ENCODE results near the gene CUL9. TPM values are rescaled to one million over a fixed set of nuclear protein-coding genes. Genes with fewer than 3 reads are reported as not detected.

The CUL9 gene
- total RNA-seq, 1 donor from 2014 or later = 14.1 TPM

DNA sequence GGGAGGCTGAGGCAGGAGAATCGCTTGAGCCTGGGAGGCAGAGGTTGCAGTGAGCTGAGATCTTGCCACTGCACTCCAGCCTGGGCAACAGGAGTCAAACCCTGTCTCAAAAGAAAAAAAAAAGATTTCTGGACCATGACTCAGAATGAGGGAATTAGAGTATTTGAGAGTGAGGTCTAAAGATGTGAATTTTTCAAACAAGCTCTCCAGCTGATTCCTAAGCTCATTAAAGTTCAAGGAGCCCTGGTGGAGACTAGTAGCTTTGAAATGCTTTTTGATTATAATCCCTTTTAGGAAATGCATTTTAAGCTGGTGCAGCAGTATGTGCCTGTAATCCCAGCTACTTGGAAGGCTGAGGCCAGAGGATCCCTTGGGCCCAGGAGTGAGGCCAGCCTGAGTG lies 32.7 kb upstream of the CUL9 start:
- Histone ChIP-seq H3K4me2 (no peak overlapping the region), H3K9ac (no peak overlapping the region), H3K79me2 (ENCODE audit: low read depth) (no peaks in the 10 kb centered on the region), H3K27me3 (no peaks in the 10 kb centered on the region), H3K4me1 (no peaks in the 10 kb centered on the region), H3K4me3 (no peak overlapping the region), H3K9me3 (ENCODE audit: low read depth) (no peaks in the 10 kb centered on the region), H3K36me3 (no peaks in the 10 kb centered on the region), H4K20me1 (ENCODE audit: low read depth) (peaks cover 2% of the 10 kb centered on the region), H2AFZ (replicated peaks) (no peak overlapping the region), H3K27ac (no peak overlapping the region), H3F3A (ENCODE audit: low read depth) (no peaks in the 10 kb centered on the region)
- Mint-ChIP-seq H3K36me3 (peaks cover 7% of the 10 kb centered on the region), H3K4me1 (peaks cover 21% of the 10 kb centered on the region), H3K9me3 (no peaks in the 10 kb centered on the region), H3K27me3 (ENCODE audit: insufficient read depth, low read depth) (peaks cover 5% of the 10 kb centered on the region), H3K27ac (peak overlapping the region; percentile 89), H3K4me3 (no peak overlapping the region)
- TF ChIP-seq EZH2phosphoT487 (IDR thresholded peaks at IDR 0.05) = no peak
- TF ChIP-seq, protein P1, sequence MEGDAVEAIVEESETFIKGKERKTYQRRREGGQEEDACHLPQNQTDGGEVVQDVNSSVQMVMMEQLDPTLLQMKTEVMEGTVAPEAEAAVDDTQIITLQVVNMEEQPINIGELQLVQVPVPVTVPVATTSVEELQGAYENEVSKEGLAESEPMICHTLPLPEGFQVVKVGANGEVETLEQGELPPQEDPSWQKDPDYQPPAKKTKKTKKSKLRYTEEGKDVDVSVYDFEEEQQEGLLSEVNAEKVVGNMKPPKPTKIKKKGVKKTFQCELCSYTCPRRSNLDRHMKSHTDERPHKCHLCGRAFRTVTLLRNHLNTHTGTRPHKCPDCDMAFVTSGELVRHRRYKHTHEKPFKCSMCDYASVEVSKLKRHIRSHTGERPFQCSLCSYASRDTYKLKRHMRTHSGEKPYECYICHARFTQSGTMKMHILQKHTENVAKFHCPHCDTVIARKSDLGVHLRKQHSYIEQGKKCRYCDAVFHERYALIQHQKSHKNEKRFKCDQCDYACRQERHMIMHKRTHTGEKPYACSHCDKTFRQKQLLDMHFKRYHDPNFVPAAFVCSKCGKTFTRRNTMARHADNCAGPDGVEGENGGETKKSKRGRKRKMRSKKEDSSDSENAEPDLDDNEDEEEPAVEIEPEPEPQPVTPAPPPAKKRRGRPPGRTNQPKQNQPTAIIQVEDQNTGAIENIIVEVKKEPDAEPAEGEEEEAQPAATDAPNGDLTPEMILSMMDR (IDR thresholded peaks at IDR 0.05) = no peak
- TF ChIP-seq EZH2 (IDR thresholded peaks at IDR 0.05) = no peak
- DNase-seq (ENCODE audit: low spot score) = no peak

DNA sequence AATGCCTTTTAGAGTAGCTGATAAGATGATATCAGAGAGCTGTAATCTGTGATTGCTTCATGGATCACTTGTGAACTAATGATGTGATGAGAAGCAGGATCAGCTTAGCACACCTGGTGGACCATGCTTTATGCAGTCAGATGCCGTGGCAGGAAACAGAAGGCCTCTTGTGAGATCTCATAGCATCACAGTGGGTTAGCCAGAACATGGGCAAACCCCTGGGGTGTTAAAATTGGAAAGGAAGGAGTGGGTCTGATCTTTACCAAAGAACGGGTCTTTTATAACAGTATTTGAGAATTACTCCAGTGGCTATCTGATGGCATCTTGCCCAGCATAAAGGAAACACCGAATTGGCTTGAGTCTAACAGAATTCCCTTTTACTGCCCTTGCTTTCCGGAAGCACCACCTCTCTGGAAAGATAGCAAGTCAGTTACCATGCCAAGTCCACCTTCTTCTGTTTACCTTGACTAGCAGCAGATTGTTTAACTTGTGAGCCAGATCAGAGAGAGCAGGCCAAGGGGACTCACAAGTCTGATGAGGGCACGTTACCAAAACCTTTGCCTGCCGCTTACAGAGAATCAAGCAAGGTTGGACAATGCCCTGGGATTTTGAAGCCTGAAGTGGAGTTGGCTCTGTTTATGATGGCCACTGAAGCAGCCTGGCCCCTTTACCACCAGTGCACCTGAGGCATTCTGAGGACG lies 31.8 kb upstream of the CUL9 start:
- TF ChIP-seq EZH2phosphoT487 (IDR thresholded peaks at IDR 0.05) (no peak), EZH2 (IDR thresholded peaks at IDR 0.05) (no peak)
- TF ChIP-seq, protein P1 (IDR thresholded peaks at IDR 0.05) = no peak
- H2AFZ ChIP-seq (replicated peaks) = no peak overlapping the region
- H3K36me3 ChIP-seq = no peaks in the 10 kb centered on the region

DNA sequence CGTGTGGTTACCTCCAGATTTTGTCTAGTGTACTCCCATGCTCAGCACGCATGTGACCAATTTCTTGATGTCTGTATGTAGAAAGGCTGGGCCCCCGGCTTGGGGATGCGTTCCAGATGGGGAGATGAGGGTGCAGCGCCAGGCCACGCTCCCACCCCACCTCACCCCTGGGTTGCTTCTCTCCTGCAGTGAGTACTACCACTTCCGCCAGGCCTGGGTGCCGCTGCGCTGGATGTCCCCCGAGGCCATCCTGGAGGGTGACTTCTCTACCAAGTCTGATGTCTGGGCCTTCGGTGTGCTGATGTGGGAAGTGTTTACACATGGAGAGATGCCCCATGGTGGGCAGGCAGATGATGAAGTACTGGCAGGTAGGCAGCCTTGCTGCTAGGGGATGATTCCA lies 22.4 kb upstream of the CUL9 start:
- Histone ChIP-seq H4K20me1 (ENCODE audit: low read depth) (no peaks in the 10 kb centered on the region), H3K4me3 (no peak overlapping the region), H3K9me3 (ENCODE audit: low read depth) (no peaks in the 10 kb centered on the region), H3K27me3 (no peaks in the 10 kb centered on the region), H3K79me2 (ENCODE audit: low read depth) (no peaks in the 10 kb centered on the region), H3K9ac (no peak overlapping the region), H3K4me1 (no peaks in the 10 kb centered on the region), H2AFZ (replicated peaks) (no peak overlapping the region), H3F3A (ENCODE audit: low read depth) (peaks cover 6% of the 10 kb centered on the region), H3K27ac (no peak overlapping the region), H3K4me2 (no peak overlapping the region), H3K36me3 (no peaks in the 10 kb centered on the region)
- Mint-ChIP-seq H3K4me1 (no peaks in the 10 kb centered on the region), H3K36me3 (peaks cover 2% of the 10 kb centered on the region), H3K4me3 (no peak overlapping the region), H3K9me3 (no peaks in the 10 kb centered on the region), H3K27ac (no peak overlapping the region), H3K27me3 (ENCODE audit: insufficient read depth, low read depth) (no peaks in the 10 kb centered on the region)
- TF ChIP-seq, protein P1 (IDR thresholded peaks at IDR 0.05) = no peak
- no peak for TF ChIP-seq EZH2phosphoT487 (IDR thresholded peaks at IDR 0.05)
- no peak for TF ChIP-seq EZH2 (IDR thresholded peaks at IDR 0.05)
- DNase-seq (ENCODE audit: low spot score) = no peak

More for the DNA sequence above, 31.8 kb upstream of the CUL9 start:
- Histone ChIP-seq H3K27ac (no peak overlapping the region), H4K20me1 (ENCODE audit: low read depth) (no peaks in the 10 kb centered on the region), H3K27me3 (no peaks in the 10 kb centered on the region), H3K79me2 (ENCODE audit: low read depth) (no peaks in the 10 kb centered on the region), H3F3A (ENCODE audit: low read depth) (no peaks in the 10 kb centered on the region), H3K9me3 (ENCODE audit: low read depth) (no peaks in the 10 kb centered on the region), H3K9ac (no peak overlapping the region), H3K4me1 (no peaks in the 10 kb centered on the region), H3K4me2 (no peak overlapping the region), H3K4me3 (no peak overlapping the region)
- Mint-ChIP-seq H3K27ac (peak overlapping the region; percentile 64), H3K27me3 (ENCODE audit: insufficient read depth, low read depth) (peaks cover 5% of the 10 kb centered on the region), H3K36me3 (peaks cover 4% of the 10 kb centered on the region), H3K4me3 (no peak overlapping the region), H3K4me1 (peaks cover 19% of the 10 kb centered on the region), H3K9me3 (no peaks in the 10 kb centered on the region)
- no peak for DNase-seq (ENCODE audit: low spot score)

Data from neural progenitor cell (in vitro differentiated cells).